GM12878 (cell line): ENCODE data around the gene SNCAIP.

Experiments used
- ASH2L ChIP-seq: fragments of 300-600, 200-600 bp; sonication (generic); IDR thresholded peaks from 2 replicates; pipeline ENCODE4 v1.6.1; 2017; ENCODE audit warnings: low read depth, mild to moderate bottlenecking, borderline replicate concordance
- ETV6 ChIP-seq, 2 experiments: fragments of 450-650 bp in 1 of 2; IDR thresholded peaks in 1 of 2; conservative IDR thresholded peaks in 1 of 2; 2 replicates each; pipeline ENCODE4 v1.6.1; 2014; ENCODE audit warnings: antibody characterized with exemption in 1 of 2, borderline replicate concordance in 1 of 2, low read depth in 1 of 2, mild to moderate bottlenecking in 1 of 2, moderate library complexity in 1 of 2
- HDAC2 ChIP-seq: fragments of 200-600 bp; sonication (generic); IDR thresholded peaks from 2 replicates; pipeline ENCODE4 v1.6.1; 2017
- JUNB ChIP-seq: IDR thresholded peaks from 2 replicates; pipeline ENCODE4 v1.6.1; 2016; ENCODE audit warnings: antibody characterized with exemption, mild to moderate bottlenecking
- NRF1 ChIP-seq: conservative IDR thresholded peaks from 2 replicates; pipeline ENCODE4 v1.6.1; 2011; ENCODE audit warnings: mild to moderate bottlenecking, low read depth, low read length, improper control_type of control experiment
- TAF1 ChIP-seq: IDR thresholded peaks from 2 replicates; pipeline ENCODE4 v1.6.1; 2011; ENCODE audit warnings: mild to moderate bottlenecking, low read depth, low read length, borderline replicate concordance
- TCF12 ChIP-seq: IDR thresholded peaks from 2 replicates; pipeline ENCODE4 v1.6.1; 2011; ENCODE audit warnings: low read depth, mild to moderate bottlenecking, low read length
- ZNF24 ChIP-seq: fragments of 450-650 bp; IDR thresholded peaks from 2 replicates; pipeline ENCODE4 v1.6.1; 2017; ENCODE audit warnings: antibody characterized with exemption, mild to moderate bottlenecking
- TF ChIP-seq, protein P1 (sequence below), 3 experiments: IDR thresholded peaks in 2 of 3; conservative IDR thresholded peaks in 1 of 3; 2 replicates each; pipeline ENCODE4 v1.5.1; 2011; ENCODE audit warnings: low read depth in 3 of 3, low read length in 3 of 3, mild to moderate bottlenecking in 3 of 3, control low read depth in 2 of 3, moderate library complexity in 2 of 3, inconsistent platforms in 1 of 3, mixed read lengths in 1 of 3; ENCODE audit not compliant: control insufficient read depth in 2 of 3, insufficient read depth in 1 of 3; ENCODE audit errors: extremely low read depth in 1 of 3

DNA sequence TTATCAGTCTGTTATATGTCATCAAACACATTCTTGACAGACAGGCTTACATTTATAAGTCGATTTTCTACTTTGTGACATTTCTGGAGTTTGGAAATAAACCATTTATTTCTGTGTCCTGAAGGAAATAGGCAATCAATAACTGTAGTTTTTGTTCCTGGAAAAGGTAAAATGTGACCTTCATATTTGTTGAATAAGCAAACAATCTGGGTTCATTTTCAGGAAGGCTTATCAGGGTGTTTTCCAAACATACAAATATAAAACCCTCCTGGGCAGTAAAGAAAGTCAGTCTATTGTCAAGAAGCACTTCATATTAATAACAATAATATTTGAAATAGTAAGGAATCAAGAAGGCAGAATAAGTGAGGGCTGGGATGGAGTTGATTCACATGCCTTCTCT, 195.0 kb downstream of the SNCAIP start:
- TF ChIP-seq NRF1 (no peak), ASH2L (no peak), JUNB (no peak), ETV6 (conservative IDR thresholded peaks at IDR 0.05 in 1 of 2, IDR thresholded peaks at IDR 0.05 in 1 of 2; ENCODE audit: borderline replicate concordance in 1 of 2, low read depth in 1 of 2) (no peak), TCF12 (no peak), TAF1 (no peak), ZNF24 (no peak), HDAC2 (no peak)
- TF ChIP-seq, protein P1, sequence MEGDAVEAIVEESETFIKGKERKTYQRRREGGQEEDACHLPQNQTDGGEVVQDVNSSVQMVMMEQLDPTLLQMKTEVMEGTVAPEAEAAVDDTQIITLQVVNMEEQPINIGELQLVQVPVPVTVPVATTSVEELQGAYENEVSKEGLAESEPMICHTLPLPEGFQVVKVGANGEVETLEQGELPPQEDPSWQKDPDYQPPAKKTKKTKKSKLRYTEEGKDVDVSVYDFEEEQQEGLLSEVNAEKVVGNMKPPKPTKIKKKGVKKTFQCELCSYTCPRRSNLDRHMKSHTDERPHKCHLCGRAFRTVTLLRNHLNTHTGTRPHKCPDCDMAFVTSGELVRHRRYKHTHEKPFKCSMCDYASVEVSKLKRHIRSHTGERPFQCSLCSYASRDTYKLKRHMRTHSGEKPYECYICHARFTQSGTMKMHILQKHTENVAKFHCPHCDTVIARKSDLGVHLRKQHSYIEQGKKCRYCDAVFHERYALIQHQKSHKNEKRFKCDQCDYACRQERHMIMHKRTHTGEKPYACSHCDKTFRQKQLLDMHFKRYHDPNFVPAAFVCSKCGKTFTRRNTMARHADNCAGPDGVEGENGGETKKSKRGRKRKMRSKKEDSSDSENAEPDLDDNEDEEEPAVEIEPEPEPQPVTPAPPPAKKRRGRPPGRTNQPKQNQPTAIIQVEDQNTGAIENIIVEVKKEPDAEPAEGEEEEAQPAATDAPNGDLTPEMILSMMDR (IDR thresholded peaks at IDR 0.05 in 2 of 3, conservative IDR thresholded peaks at IDR 0.05 in 1 of 3; ENCODE audit: control insufficient read depth in 2 of 3, extremely low read depth in 1 of 3, insufficient read depth in 1 of 3, low read depth in 3 of 3, low read length in 3 of 3): no peak
